Left lobe of liver (tissue), 2 donors: ENCODE results near the gene PIBF1. TPM values are rescaled to one million over a fixed set of nuclear protein-coding genes. Genes with fewer than 3 reads are reported as not detected.
A peak's percentile ranks its signal among the peaks of the same experiment; 100 is the strongest.
"Not testable (repeated sequence)": the region's sequence is repeated elsewhere in the genome, so short reads cannot be mapped to it uniquely, and the experiment has no call there.

Experiments
- ATAC-seq: fragments of 200-7000 bp; cut with Tn5 transposase; one replicate; pipeline ENCODE4 v1.9.1; 2020; ENCODE audit warnings: mild to moderate bottlenecking, moderate library complexity
- DNase-seq: peaks from one replicate; pipeline ENCODE4 v3.0.0-alpha.2; 2020; ENCODE audit warnings: low spot score
- total RNA-seq: library from RNA; stranded (reverse); gene quantifications from one replicate; pipeline ENCODE4 v1.2.1, GENCODE V29; 2021
- donor health status: DM: no; HTN: no; CAD: no; lungs with moderate emphysema.
- donor health status: DM: no; HTN: yes; CAD: no.

PIBF1 gene, protein sequence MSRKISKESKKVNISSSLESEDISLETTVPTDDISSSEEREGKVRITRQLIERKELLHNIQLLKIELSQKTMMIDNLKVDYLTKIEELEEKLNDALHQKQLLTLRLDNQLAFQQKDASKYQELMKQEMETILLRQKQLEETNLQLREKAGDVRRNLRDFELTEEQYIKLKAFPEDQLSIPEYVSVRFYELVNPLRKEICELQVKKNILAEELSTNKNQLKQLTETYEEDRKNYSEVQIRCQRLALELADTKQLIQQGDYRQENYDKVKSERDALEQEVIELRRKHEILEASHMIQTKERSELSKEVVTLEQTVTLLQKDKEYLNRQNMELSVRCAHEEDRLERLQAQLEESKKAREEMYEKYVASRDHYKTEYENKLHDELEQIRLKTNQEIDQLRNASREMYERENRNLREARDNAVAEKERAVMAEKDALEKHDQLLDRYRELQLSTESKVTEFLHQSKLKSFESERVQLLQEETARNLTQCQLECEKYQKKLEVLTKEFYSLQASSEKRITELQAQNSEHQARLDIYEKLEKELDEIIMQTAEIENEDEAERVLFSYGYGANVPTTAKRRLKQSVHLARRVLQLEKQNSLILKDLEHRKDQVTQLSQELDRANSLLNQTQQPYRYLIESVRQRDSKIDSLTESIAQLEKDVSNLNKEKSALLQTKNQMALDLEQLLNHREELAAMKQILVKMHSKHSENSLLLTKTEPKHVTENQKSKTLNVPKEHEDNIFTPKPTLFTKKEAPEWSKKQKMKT
- total RNA-seq: 6.5 TPM

DNA sequence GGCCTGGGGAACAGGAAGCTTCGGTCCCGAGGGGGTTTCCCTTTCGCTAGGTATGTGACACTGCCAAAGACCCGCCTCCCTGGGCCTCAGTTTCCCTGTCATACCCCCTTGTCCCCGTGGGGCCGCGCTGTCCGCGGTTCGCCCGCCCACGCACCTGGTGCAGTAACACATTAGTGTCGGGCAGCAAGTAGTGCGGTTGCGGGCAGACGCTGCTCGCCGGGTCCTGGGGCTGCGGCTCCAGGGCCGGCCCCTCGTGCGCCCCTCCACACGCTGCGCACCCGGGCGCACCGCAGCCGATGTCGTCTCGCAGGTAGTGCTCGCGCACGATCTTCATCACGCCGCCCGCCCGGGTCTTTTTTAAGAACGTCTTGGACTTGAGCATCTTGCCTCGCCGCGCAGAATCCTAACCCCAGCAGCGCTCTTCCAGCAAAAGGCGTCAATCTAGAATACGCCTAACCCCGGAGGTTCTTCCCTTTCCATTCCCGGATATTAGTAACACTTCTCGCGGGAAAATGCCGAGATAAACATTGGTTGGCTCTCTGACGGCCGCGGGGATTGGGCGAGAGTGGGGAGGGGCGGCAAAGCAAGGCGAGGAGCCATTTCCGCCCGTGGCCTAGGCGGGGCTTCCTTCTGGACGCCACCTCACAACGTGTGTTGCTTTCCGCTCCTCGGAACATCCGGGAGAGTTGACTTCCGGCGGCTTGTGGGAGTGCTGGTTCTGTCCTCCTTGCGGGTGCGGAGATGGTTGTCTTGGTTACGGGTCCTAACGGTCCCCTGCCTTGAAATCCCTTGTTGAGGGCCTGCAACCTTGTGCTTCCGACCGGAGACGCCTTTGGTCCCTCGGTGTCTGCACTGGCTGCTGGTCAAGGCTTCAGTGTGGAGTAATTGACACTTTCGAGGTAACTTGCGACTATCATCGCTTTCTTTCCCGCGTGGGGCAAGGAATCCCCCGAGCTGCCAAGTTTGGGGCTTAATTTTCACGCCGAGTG is at the start of gene PIBF1, which contains the start of gene DIS3:
Gene PIBF1, plus strand, starts transcription at position 683 of the 989 bp plus-strand sequence. CDS start 1,337 bp downstream, outside the sequence.
Gene DIS3, minus strand, starts transcription at position 450 of the 989 bp plus-strand sequence. Its CDS starts 68 bp downstream, at position 382.
- ATAC-seq (peak; percentile 99), DNase-seq (peak; percentile 98)

DNA sequence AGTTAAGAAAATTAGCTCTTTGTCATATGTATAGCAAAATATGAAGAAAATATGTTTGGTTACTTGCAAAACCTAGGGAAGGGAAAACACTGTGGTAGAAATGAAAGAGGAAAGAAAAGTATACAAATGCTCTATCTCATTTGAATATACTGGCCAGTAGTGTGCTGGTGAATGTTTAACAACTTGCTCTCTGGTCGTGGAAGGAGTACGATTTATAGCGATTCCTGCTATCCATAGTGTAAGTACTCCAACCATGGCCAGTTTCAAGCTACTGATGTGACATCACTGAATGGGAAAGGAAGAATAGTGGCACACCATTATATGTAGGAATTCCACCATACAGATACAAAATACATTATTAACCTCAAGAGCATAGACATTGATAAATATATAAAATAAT is 44.9 kb upstream of the PIBF1 start:
- no peak for DNase-seq
- no peak for ATAC-seq

DNA sequence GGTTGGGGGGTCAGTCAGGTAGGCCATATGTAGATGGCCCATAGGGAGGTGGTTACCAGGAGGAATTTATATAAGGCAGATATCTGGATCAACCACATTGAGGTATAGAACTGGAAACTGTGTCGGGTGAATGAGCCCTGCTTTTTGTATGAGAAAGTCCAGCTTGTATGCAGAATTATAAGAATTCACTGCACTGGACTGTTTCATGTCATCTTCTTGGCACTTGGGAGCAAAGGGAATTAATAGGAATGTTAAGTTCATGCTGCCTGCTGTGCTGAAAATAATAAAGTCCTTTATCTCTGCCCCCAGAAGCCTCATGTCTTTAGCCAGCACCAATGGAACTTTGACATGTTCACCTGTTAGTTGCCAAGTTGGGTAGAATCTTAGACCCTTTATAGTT is 41.9 kb upstream of the PIBF1 start:
- no peak for ATAC-seq
- DNase-seq: no peak

DNA sequence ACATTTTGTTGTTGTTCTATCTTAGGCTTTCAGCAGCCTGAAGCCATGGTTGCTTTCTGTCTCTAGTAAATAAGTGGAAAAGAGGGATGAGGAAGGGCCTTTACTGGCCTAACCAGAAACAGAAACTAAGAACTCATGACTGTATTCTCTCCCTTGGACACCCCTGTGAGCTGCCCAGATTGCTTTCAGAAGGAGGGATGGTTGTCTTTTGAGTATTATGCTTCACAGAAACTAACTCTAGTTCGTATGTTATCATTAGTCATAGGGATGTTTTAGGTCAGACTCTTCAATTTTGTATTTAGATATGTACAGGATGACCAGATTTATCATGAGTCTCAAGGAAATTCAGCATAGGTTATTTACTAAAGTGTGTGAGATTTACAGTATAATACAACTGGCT is 36.7 kb upstream of the PIBF1 start:
- ATAC-seq (no peak), DNase-seq (no peak)

DNA sequence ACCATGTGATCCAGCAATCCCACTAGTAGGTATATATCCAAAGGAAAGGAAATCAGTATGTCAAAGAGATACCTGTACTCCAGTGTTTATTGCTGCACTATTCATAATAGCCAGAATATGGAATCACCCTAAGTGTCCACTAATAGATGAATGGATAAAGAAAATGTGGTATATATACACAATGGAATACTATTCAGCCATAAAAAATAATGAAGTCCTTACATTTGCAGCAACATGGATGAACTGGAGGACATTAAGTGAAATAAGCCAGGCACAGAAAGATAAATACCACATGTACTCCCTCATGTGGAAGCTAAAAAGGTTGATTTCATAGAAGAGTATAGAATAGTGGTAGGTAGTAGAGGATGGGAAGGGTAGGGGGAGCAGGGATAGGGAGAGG is 30.7 kb upstream of the PIBF1 start:
- no peak for ATAC-seq
- no peak for DNase-seq

DNA sequence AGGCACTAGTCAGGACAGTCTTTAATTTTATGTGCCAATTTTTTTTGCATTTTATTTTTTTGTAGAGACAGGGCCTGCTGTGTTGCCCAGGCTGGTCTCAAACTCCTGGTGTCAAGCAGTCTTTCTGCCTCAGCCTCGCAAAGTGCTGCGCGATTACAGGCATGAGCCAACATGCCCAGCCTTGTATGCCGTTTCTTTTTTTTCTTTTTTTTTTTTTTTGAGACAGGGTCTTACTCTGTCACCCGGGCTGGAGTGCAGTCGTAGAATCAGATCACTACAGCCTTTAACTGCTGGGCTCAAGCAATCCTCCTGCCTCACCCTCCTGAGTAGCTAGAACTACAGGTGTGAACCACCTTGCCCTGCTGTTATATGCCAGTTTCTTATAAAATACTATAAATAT is 27.8 kb upstream of the PIBF1 start:
- DNase-seq: no peak

DNA sequence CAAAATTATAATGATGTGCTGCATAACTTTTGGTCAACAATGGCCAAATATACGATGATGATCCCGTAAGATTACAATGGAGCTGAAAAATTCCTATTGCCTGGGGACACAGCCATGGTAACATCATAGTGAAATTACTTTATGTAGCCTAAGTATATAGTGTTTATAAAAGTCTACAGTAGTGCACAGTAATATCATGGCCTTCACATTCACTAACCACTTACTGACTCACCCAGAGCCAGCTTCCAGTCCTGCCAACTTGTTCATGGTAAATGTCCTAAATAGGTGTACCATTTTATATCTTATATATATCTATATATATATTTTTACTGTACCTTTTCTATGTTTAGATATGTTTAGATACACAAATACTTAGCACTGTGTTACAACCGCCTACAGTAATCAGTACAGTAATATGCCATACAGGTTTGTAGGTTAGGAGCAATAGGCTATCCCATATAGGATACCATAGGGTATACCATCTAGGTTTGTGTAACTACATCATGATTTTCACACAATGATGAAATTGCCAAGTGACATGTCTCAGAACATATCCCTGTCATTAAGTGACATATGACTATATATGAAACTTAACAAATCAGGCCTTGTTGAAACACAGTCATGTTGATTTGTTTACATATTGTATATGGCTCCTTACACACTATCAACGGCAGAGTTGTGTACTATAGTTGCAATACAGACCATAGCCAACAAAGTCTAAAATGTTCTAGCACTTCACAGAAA is 24.0 kb upstream of the PIBF1 start:
- no peak for ATAC-seq
- no peak for DNase-seq

More for the DNA sequence above, 27.8 kb upstream of the PIBF1 start:
- ATAC-seq: no peak

DNA sequence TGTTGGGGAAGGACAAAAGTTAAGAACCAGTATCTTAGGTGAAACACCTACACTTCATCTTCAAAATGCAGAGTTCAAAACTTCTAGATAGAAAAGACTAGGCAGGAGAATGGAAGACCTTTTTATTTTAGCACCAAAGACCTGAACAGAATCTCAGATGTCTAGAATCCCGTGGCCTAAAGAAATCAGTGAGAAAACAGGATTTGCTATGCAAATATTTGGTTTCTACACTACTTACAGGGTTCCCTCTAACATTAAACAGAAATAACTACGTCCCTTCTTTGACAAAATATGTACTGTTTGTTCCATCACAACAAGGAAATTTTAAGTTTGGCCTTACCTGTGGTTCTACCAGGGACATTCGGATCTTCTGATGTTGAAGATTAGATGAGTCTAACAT is 21.7 kb upstream of the PIBF1 start:
- DNase-seq (no peak), ATAC-seq (no peak)

DNA sequence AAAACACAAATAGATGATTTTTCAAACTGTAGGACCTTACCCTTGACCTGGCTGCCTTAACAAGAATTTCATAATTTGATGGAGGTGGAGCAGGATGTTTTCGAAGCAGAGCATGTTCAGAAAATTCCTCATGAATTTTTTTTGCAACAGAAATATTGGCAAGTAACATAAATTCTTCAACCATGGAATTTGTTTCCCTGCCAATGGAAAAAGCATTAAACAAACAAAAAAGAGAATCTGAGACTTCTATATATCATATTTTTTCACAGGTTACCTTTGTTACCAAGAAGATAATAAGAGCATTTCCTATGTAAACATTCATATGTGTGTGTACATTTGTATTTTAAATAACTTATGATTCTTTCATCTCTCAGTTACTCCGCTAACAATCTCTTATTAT is 18.5 kb upstream of the PIBF1 start:
- no peak for ATAC-seq
- no peak for DNase-seq

DNA sequence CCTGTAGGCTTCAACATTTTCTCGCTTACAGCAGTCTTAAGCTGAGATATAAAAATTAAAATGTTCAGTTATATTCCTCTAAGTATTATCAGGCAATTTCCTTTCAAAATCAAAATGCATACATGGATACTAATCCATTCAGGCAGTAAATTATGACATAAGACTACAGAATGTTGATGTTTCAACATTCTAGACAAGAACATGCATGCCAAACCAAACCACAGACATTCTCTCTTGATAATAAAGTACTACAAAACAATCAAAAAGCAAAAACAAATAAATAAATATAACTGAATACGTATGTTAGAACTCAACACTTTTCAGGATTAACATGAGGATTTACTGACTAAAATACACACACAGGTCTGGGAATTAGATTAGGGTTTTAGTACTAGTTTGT is 7.9 kb upstream of the PIBF1 start:
- DNase-seq (no peak), ATAC-seq (no peak)

DNA sequence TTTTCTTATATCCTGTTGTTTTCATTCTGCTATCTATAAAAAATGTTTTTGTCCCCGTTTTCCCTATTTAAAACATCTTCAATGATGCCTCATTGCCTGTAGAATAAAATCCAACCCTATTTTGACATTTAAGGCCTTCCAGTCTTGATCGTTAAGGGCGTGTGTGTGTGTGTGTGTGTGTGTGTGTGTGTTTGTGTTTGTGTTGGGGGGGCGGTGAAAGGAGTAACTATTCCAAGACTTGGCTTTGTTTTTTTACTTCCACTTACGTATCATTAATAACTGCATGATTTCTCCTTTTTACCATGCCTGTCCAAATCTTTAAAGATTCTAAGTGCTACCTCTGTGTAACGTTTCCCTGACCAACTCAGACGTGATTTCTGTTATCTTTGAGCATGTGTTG is 784 bp downstream of the PIBF1 start:
- no peak for DNase-seq
- no peak for ATAC-seq

DNA sequence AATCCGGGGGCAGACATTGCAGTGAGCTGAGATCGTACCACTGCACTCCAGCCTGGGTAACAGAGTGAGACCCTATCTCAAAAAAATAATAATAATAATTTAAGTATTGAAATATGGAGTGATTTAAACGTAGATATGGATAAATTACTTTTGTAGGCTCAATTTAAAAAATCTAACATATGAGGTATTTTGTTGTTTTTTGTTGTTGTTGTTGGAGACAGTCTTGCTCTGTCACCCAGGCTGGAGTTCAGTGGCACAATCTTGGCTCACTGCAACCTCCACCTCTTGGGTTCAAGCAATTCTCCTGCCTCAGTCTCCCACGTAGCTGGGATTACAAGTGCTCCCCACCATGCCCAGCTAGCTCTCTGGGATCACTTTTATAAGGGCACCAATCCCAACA is 2.7 kb downstream of the PIBF1 start:
- not testable (repeated sequence) for ATAC-seq, DNase-seq

DNA sequence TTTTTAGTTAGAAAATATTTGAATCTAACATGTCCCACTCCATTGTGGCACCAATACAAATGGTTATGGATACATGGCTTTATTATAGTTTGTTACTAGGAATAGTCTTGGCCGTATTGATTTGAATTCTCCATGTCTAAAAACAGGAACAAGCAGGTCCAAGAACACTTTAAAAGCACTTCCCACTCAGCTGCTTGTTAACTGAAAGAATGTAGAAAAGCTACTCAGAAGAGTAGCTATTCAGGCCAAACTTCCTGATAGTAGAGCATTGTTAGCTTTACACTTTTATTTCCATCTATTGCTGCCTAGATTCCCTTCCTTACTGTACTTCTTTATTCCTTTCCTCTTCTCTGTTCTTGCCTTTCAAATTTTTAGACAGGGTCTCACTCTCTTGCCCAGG is 6.9 kb downstream of the PIBF1 start:
- ATAC-seq (no peak), DNase-seq (no peak)

DNA sequence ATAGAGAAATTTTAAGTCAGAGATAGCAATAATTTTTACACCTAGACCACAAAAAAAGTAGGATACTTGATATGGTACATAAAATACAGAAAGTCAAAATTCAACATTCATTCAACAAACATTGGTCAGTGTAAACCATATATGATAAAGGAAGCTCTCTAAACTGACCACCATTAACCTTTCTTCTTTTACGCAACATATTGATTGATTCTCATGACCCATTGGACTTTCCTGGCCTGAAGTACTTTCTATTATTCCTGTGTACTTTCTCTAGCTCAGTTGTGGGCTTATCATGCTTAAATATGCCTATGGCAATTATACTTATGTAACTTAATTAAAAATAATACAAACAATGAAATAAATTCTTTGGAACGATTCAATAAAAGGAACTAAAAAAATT is 10.7 kb downstream of the PIBF1 start:
- ATAC-seq: peak; percentile 81
- DNase-seq: no peak

DNA sequence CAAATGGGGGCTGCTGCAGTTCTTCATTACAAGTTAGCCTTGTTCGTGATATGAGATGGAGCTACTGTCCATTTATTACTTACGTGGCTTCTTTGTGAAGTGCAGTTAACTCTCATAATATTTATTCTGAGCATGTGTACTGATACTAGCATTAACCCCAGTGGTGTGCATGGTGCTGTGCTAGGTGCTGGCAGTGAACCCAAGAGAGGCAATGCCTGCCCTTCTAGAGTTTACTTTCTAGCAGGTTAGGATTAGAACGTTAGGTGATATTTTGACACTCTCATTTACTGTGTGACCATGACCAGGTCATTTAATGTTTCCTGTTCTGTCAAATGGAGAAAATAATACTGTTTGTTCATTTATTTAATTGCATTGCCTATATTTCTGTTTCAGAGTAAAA is 16.9 kb downstream of the PIBF1 start:
- DNase-seq: no peak
- peak; percentile 67 for ATAC-seq

DNA sequence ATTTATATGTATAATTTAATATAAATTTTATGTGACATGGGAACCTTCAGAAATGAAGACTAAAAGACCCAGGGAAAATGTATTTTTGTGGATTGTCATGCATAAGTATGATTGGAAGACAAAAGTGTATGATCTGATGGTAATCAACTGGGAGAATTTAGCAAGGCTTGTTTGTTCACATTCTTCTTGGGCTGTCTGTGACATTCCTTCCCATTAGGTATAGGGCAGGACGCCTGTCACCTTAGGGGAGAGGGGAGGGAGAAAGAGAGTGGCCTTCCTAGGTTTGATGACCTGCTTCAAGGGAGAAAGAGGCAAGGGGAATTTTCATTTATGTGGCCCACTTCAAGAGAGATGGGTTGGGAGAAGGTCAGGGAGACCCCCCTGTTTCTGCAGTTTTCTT is 22.4 kb downstream of the PIBF1 start:
- DNase-seq: no peak
- ATAC-seq: no peak

DNA sequence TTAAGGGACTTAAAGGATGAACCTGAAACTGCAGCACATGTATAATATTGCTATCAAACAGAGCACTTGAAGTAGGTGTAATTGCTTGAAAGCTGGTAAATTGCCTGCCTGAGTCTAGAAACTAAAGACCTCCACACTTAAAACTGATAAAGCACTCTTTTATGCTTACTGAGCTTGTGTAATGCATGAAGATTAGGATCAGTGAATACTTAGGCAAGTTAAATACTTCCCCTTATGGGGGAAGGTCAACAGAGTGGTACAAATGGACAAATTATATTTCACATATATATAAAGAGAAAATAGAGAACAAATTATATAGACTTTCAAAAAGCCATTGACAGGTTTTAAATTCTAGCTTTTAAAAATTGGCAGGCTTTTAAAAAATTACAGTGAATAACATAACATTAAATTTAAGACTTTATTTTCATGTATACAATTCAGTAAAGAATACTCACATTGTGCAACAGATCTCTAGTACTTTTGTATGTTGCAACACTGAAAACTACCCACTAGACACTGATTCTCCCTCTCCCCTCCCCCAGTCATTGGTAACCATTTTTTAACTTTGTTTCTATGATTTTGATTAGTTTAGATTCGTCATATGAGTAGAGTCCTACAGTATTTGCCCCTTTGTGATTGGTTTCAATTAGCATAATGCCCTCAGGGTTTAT is 23.9 kb downstream of the PIBF1 start:
- DNase-seq (no peak), ATAC-seq (no peak)

DNA sequence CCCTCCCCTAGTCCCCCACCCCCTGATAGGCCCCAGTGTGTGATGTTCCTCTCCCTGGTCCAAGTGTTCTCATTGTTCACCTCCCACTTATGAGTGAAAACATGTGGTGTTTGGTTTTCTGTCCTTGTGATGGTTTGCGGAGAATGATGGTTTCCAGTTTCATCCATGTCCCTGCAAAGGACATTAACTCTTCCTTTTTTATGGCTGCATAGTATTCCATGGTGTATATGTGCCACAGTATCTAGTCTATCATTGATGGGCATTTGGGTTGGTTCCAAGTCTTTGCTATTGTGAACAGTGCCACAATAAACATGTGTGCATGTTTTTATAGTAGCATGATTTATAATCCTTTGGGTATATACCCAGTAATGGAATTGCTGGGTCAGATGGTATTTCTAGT is 24.6 kb downstream of the PIBF1 start:
- DNase-seq, ATAC-seq: not testable (repeated sequence)

DNA sequence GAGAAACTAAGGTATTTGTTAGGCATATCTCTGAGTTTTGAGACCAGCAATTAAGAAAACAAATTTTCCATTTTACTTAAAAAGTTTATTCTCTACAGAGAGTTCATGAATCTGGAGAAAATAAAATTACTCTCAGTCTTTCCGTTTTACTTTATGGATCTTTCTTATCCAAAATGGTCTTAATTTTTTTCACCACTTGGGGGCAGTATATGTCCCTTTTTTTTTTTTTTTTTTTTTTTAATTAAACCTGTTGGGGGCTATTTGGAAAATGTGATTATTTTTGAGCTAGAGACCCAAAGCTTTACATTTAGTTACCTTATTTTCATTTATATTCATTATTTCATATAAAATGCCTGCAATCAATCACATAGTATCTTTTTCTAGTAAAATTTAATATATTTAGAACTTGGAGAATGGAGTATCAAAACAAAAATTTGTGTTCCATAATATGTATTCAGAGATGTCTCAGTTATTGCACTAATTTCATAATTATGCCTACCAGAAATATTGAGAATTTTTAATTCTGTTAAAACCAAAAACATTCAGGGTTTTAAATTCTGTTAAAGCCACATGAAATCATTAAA is 27.1 kb downstream of the PIBF1 start:
- peak; percentile 64 for ATAC-seq
- no peak for DNase-seq
